Measurements from ENCODE around the gene SRSF12.
"Not testable (repeated sequence)": the region's sequence is repeated elsewhere in the genome, so short reads cannot be mapped to it uniquely, and the experiment has no call there.

The SRSF12 gene

DNA sequence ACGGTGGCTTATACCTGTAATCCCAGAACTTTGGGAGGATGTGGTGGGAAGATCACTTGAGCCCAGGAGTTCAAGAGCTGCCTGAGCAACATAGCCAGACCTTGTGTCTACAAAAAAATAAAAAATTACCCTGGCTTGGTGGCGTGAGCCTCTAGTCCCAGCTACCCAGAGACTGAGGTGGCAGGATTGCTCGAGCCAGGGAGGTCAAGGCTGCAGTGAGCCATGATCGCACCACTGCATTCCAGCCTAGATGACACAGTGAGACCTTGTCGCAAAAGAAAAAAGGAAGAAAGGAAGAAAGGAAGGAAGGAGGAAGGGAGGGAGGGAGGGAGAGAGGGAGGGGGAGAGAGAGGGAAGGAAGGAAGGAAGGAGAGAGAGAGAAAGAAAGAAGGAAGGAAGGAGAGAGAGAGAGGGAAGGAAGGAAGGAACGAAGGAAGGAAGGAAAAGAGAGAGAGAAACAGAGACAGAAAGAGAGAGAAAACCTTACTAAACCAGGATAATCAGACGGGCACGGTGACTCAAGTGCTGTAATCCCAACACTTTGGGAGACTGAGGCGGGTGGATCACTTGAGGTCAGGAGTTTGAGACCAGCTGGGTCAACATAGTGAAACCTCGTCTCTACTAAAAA is 48.2 kb downstream of the SRSF12 start:
- no peak for DNase-seq

DNA sequence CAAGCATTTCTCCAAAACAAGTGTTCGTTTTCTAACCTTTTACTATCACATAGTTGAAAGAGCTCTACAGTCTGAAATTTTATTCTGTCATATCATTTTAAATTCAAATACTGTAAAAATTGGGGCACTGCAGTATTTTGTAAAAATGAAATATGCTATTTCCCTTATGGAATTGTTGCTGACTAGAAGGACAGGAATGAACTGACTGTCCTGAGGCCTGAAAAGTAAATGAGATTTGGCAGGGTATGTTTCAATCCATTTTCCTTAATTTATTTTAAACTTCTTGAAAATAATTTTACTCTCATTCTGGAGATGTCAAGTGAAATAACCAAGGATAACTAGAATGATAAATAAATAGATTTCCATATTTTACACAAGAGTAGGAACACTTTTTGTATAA is 49.2 kb downstream of the SRSF12 start:
- DNase-seq: no peak

DNA sequence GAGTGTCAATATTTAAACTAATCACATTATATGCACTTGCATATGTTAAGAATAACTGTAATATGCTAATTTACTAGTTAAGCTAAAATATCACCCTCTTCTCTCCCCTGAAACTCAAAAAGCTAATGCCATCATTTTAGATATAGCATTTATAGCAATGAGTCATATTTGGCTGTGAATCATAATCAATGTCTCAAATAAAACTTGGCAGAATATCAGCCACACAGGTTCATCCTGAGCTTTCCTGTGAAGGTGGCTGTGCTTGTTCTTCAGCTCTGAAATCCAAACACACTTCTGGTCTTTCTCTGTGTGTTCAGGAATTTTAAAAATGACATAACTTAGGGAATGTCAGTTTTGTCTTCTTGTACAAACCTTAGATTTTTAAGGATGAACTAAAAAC is 50.1 kb downstream of the SRSF12 start:
- no peak for DNase-seq

DNA sequence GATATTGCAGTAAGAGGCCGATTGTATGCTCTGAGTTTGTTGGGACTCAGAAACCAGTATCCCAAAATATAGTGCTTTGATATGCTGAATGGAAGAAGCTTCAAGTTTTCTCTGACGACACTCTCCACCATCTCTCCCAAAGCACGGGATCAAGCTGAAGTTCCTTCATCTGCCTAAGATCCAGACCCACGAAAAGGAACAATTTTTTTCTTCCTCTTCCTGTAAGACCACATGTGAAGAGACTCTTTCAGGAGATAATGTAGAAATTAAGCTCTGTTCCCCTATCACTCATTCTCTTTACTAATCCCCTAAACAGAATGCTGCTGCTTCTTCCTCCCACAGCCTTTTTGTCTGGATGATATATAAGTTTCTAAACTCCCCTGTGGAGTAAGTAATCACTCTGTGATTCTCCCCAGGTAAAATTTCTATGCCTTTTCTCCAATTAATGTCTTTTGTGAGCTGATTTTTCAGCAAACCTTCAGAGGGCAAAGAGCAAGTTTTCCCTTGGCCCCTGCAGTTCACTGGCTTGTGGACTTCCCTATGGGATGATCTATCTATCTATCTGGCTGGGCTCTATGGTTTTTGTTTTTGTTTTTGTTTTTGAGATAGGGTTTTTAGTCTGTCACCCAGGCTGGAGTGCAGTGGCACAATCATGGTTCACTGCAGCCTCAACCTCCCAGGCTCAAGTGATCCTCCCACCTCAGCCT is 50.8 kb downstream of the SRSF12 start:
- DNase-seq: no peak

DNA sequence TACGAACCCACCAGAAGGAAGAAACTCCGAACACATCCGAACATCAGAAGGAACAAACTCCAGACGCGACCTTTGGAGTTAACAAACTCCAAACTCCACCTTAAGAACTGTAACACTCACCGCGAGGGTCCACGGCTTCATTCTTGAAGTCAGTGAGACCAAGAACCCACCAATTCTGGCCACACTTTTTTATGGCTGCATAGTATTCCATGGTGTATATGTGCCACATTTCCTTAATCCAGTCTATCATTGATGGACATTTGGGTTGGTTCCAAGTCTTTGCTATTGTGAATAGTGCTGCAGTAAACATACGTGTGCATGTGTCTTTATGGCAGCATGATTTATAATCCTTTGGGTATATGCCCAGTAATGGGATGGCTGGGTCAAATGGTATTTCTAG is 51.8 kb downstream of the SRSF12 start:
- DNase-seq: not testable (repeated sequence)

DNA sequence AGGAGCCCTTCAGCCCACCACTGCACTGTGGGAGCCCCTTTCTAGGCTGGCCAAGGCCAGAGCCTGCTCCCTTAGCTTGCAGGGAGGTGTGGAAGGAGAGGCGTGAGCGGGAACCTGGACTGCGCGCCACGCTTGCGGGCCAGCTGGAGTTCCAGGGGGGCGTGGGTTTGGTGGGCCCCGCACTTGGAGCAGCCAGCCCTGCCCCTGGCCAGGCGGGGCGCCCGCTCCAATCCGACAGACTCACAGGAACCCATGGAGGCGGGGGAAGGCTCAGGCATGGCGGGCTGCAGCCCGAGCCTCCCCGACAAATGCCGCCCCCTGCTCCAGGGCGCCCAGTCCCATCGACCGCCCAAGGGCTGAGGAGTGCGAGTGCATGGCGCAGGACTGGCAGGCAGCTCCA is 52.9 kb downstream of the SRSF12 start:
- not testable (repeated sequence) for DNase-seq

DNA sequence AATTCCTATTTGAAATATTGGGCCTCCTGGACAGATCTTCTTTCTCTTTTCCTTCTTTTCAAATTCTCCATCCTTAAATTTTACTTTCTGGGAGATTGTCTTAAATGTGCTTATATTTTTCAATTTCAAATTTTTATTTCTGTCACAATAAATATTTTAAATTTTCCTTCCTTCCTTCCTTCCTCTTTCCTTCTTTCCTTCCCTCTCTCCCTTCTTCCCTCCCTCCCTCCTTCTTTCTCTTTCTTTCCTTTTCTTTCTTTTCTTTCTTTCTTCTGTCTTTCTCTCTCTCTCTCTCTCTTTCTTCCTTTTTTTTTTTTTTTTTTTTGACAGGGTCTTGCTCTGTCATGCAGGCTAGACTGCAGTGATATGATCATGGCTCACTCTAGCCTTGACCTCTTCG is 54.0 kb downstream of the SRSF12 start:
- no peak for DNase-seq

DNA sequence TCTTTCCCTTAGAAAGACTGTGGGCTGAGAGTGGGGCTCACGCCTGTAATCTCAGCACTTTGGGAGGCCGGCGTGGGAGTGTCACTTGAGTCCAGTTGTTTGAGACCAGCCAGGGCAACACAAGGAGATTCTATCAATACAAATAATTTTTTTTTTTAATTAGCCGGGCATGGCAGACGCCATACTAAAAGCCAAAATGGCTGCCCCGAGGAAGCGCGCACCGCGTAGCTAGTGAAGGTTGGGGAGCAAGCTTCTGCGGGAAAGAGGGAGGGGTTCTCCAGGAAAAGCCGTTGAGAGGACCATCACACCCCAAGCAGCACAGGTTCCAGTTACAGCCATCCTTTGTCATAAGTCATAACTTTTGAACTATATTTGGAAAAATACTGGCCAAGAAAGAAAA is 58.6 kb downstream of the SRSF12 start:
- no peak for DNase-seq

DNA sequence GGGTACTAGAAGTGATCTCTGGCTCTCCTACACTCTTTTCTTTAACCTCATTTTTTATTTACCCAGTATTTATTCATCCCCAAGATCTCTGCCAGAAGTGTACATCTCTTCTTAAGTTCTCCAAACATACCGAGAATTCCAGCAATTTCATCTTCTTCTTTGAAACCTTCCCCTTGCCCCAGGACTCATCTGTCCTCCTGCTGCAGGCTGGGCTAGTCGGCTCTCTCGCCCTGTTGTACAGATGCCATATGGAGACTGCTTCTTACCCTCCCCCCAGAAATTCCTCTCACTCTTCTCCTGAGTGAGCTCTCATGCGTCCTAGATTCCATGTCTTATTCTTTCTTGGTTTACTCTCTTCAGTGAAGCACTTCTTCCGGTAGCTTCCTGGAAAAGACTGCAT is 59.2 kb downstream of the SRSF12 start:
- no peak for DNase-seq

DNA sequence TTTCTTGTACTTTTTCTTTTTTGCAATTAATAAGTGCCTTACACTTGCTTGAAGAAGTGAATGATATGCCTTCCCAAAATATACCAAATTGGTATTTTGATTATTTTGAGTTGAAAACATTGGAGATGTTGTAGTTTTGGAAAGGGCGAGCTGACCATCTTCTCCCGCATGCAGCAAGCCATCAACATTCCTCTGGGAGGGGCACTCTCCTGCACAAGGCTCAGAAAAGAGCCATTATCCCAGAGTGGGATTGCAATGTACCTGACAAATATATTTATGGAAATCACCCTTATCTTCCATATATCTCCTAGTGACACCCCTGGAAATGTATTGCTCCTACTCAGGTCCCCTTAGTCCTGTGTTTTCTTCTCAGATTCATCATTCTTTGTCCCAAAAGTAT is 60.1 kb downstream of the SRSF12 start:
- no peak for DNase-seq

DNA sequence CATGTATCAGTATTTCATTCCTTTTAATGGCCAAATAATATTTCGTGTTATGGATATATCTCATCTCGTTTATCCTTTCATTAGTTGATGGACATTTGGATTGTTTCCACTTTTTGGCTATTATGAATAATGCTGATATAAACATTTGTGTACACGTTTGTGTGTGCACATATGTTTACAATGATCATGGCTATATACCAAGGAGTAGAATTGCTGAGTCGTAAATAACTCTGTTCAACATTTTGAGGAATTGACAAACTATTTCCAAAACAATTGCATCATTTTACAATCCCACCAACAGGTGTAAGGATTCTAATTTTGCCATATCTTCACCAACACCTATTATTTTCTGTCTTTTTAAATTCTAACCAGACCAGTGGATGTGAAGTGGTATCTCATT is 63.7 kb downstream of the SRSF12 start:
- DNase-seq: no peak

DNA sequence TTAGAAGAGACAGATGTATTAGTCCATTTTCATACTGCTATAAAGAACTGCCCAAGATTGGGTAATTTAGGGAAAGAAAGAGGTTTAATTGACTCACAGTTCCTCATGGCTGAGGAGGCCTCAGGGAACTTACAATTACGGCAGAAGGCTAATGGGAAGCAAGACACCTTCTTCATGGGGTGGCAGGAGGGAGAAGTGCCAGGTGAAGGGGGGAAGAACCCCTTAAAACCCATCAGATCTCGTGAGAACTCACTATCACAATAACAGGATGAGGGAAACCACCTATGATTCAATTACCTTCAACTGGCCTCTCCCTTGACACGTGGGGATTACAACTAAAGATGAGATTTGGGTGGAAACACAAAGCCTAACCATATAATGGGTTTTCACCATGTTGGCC is 66.2 kb downstream of the SRSF12 start:
- no peak for DNase-seq

DNA sequence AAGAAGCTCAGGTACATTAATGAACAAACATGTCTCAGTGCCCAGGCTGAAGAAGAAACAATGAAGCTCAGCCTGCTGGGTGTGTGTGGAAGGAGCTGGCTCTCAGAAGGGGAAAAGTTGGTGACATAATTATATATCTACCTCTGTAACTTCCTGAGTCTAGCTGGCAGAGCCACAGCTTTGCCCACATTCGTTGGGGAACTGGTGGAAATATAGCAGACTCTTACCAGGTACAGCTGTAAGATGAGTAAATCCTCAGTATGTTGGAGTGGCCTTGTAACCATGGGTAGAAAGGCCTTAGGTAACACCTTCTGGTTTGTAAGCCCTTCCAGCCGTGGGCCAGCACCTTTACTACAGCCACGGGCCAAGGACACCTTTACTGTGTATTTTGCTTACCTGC is 67.2 kb downstream of the SRSF12 start:
- no peak for DNase-seq

DNA sequence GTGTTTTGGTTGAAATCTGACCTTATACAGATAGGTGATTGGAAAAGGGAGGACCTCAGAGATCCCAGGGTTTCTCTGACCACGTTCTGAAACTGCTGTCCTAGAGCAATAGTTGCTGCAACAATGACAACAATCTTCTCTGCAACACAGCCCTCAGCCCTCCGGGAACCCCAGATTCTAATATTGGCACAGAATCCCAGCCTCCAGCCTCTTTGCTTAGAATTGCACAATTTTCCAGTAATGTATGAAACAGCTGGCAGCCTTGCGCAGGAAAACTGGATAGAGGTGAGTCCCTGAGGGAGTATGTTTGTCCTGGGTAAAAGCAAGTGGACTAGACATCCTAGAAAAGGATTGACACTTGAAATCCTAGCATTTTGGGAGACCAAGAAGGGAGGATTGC is 67.7 kb downstream of the SRSF12 start:
- DNase-seq: no peak

DNA sequence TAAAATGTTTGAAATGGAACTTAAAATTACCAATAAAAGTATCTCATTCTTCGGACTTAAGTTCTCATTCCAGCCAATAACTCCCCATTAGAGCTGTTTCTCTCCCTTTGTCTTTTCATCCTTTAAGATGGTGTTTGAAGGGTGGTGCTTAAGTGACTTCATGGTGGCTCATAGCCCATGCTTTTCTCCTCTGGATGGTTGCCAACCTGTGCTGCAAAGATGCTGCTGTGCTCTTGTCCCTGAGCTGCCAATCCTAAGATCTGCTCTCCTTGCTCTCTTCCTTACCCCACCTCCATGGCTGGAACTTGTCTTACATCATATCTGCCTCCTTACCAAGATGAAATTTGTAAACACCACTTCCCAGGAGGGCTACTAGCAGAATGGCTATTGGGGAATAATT is 68.9 kb downstream of the SRSF12 start:
- DNase-seq: no peak

DNA sequence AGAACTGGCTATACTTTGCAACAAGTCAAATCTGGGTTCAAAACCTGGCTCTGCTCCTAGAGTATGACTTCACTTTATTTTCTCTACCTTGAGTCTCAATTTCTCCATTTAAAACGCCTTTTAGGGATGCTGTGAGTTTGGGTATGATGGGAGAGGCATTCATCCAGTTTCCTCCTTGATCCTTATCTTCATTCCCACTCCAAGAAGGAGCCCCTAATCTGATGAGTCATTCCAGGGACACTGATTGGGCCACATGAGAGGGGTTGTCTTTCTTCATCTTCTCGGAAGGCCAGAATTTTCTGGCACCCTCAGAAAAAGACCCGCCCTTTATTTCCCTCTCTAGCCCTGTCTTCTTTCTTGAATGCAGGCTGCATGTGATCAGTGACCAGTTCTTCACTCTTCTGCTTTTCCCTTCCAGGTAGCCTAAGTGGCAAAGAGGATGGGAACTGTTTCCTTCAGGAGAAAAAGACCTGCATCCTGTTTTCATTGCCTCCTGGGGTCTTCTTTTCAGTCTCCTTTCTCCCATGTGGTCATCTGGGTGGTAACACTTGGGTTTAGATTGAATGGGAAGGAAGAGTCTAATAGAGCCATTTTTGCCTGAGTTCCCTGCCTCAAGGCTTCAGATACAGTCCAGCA is 69.5 kb downstream of the SRSF12 start:
- no peak for DNase-seq

DNA sequence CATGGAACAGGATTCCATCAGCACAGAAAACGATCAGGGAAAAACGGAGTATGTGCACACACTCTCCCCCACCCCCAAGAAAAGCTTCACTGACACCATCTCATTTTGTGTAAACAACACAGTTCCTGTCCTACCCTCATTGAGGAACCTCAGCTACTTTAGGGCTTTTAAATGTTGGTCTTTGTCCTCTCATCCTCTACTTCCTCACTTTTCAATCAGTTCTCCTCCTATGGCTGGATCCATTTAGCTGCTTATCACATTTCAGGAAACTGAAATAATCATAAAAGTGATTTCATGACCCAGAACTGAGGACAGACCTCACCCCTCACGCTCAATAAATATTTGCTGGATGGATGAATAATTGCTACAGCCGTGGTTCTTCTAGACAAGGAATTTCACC is 70.4 kb downstream of the SRSF12 start:
- DNase-seq: no peak

Measured in CD4-positive, alpha-beta T cell treated with Interleukin-15 for 1 hour (primary cell).